HUES6 (cell line): Measurements from ENCODE around the gene CEP295NL.
A peak's percentile ranks its signal among the peaks of the same experiment; 100 is the strongest.

Experiments
- H3K27ac ChIP-seq: 2 replicates; pipeline ENCODE4 v1.7.0; 2013; ENCODE audit warnings: low read depth, mild to moderate bottlenecking, low read length, inconsistent platforms
- H3K27me3 ChIP-seq: 2 replicates; pipeline ENCODE4 v1.6.1; 2013; ENCODE audit warnings: low read length; ENCODE audit not compliant: control insufficient read depth, insufficient read depth
- H3K36me3 ChIP-seq: 2 replicates; pipeline ENCODE4 v1.6.1; 2013; ENCODE audit warnings: low read length; ENCODE audit not compliant: control insufficient read depth, insufficient read depth
- H3K4me1 ChIP-seq: 2 replicates; pipeline ENCODE4 v1.6.1; 2013; ENCODE audit warnings: low read length; ENCODE audit not compliant: control insufficient read depth, insufficient read depth
- H3K4me3 ChIP-seq: 2 replicates; pipeline ENCODE4 v1.5.1; 2013; ENCODE audit warnings: low read depth, low read length
- H3K9ac ChIP-seq: one replicate; pipeline ENCODE4 v1.6.1; 2013; ENCODE audit warnings: mild to moderate bottlenecking, low read length
- H3K9me3 ChIP-seq: 2 replicates; pipeline ENCODE4 v1.6.1; 2013; ENCODE audit warnings: low read depth, low read length; ENCODE audit not compliant: control insufficient read depth, insufficient read depth

CEP295NL gene

DNA sequence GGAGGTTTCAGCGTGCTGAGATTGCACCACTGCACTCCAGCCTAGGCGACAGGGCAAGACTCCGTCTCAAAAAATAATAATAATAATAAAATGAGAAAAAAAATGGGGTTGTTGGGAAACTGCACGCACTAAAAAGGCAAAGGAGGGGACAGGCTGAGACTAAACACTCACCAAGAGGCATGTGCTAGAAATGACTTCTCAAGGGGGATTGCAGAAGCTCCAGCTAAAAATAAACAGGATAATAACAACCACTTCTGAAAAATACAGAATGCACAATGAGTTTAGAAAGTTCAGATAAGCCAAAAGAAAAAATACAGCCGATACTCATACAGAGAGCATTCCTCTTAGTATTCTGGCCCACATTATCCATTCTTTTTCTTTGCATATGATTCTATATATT lies 37.3 kb upstream of the CEP295NL start:
- no peaks in the 10 kb centered on the region for H3K4me1 ChIP-seq
- H3K27ac ChIP-seq = no peak overlapping the region
- H3K36me3 ChIP-seq = no peaks in the 10 kb centered on the region
- H3K9me3 ChIP-seq = no peaks in the 10 kb centered on the region
- H3K4me3 ChIP-seq = no peak overlapping the region
- H3K27me3 ChIP-seq = no peaks in the 10 kb centered on the region
- H3K9ac ChIP-seq = no peak overlapping the region

DNA sequence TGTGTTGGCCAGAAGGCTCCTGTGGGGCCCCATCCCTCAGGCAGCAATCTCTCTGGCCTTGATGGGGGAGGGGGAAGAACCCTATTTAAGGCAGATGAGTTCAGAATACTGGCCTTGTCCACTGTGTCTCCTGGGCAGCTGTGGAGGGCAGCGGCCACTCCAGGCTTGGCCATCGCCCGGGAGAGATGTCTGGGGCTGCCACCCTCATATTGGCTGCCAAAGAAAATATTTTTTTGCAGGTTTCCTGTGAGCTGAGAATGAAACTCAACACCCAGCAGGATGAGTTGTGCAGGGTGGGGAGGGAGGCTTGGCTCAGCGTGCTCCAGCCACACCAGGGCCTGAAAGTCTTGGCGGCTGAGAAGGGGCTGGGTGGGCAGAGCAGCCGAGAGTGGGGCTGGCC lies 36.6 kb upstream of the CEP295NL start:
- H3K4me3 ChIP-seq = no peak overlapping the region

DNA sequence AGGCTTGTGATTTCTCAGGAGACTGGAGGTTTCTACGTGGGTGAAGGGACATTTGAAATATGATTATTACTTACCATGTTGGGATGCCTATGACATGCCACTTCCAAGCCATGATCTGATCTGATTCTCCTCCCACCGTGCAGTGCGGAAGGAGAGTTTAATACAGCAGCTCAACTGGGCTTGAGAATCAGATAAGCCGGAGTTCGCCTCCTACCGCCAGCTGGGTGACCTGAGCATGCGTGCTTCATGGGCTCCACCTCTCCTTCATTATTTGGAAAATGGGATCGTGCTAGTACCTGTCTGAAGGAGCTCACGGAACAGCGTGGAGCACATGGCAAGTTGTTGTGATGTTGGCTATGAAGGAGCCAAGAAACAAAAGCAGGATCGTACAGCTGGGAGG lies 34.6 kb upstream of the CEP295NL start:
- Histone ChIP-seq H3K27ac (no peak overlapping the region), H3K9me3 (no peaks in the 10 kb centered on the region), H3K9ac (no peak overlapping the region), H3K4me1 (peaks cover 15% of the 10 kb centered on the region), H3K27me3 (no peaks in the 10 kb centered on the region), H3K36me3 (no peaks in the 10 kb centered on the region), H3K4me3 (no peak overlapping the region)

More for the DNA sequence above, 36.6 kb upstream of the CEP295NL start:
- Histone ChIP-seq H3K4me1 (peaks cover under 1% of the 10 kb centered on the region), H3K9me3 (no peaks in the 10 kb centered on the region), H3K9ac (no peak overlapping the region), H3K27ac (no peak overlapping the region), H3K27me3 (no peaks in the 10 kb centered on the region), H3K36me3 (no peaks in the 10 kb centered on the region)

DNA sequence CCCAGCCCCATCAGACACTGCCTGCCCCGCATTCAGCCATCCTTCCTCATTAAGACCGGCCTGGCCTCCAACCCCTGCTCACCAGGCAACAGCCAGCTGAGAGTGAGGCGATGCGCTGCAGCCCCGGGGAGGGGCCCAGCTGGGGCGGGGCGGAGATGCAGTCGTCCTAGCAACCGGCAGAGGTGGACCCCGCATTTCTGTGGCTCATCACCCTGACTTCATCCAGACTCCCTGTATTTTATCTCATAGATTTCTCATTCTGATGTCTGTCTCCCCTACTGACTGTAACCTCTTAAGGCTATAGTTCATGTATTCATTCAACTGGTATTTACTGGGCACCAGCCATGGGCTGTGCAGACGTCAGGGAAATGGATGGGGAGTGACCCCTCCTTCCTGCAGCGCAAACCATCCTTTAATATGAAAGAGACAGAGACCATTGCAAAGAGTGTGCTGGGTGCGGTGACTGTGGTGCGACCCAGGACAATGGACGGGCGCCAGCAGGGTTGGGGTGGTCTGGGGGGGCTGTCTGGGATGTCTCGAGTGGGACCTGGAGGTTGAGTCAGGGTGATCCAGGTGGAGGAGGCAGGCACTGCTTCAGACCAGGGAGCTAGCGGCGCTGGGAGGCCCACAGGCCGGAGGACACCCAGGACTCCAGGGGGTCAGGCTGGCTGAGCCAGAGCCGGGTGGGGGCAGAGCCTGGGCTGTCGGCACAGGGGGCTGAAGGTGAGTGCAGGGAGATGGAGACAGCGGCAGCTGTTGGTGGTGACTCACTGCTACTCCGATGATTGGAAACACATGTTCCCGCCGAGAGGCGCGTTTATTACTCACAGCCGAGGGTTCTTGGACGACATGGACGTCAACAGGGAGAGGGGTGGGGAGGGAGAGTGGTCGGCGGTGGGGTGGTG lies 32.7 kb upstream of the CEP295NL start:
- Histone ChIP-seq H3K9me3 (no peaks in the 10 kb centered on the region), H3K36me3 (no peaks in the 10 kb centered on the region), H3K4me3 (no peak overlapping the region), H3K9ac (no peak overlapping the region), H3K27ac (no peak overlapping the region), H3K27me3 (no peaks in the 10 kb centered on the region), H3K4me1 (peaks cover 15% of the 10 kb centered on the region)

DNA sequence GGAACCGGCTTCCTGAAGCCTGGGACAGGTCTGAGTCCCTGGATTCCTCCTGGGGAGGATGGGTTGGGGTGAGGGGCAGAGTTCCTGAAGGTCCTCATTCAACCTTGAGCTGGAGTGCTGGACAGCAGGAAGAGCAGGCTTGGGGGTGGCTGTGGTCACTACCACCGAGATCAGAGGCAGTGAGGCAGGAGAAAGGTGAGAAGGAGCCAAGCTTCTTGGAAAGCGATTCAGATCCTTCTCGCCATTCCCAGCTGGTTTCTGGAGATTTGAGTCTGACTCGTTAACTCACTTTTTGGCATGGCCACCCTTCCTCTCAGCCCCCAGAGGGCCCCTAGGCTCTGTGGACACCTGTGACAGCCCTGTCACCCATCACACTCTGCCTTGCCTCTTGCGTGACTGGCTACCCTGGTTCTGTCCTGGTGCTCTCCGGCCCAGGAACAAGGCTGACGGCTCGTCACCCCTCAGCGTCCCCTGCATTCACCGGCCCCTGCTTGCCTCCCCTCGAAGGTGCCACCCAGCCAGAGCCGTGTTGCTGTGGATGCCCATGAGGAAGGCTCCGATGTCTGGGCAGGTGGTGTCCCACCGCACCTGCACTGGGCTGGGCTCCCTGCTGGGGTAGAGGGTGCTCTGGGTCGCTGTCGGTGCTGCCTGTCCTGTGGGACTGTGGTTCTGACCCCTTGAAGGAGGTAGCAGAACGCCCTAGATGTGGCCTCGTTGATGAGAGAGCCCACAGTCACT lies 31.8 kb upstream of the CEP295NL start:
- H3K4me1 ChIP-seq = peaks cover 15% of the 10 kb centered on the region
- no peak overlapping the region for H3K27ac ChIP-seq
- no peak overlapping the region for H3K4me3 ChIP-seq
- H3K27me3 ChIP-seq = no peaks in the 10 kb centered on the region
- H3K9ac ChIP-seq = no peak overlapping the region
- no peaks in the 10 kb centered on the region for H3K9me3 ChIP-seq
- no peaks in the 10 kb centered on the region for H3K36me3 ChIP-seq

DNA sequence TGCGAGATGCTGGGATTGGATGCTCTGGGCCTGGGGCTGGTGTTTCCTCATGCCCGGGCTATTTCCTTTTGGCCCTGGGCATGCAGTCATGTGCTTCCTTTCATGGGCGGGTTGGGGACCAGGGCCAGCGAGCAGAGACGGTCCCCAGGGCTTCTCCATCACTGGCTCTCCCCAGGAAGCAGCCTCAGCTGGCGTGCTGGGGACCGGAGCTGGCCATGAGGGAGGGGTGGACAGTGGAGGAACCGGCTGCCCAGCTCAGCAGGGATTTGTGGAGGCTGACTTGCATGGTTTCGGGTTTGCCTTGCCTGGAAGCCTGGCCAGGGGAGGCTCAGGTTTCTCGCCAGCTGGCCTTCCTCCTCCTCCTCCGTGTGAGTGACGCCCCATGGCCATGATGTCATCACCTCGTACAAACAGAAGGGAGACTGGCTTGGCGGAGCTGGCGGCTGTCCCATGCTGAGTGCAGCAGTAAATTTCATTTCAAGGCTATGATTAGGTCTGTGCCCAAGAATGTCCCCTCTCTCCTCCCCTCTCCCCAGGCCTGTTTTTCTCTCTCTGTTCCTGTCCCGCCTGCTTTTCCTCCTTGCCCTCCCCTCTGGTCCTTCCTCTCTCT lies 31.1 kb upstream of the CEP295NL start:
- no peak overlapping the region for H3K27ac ChIP-seq

DNA sequence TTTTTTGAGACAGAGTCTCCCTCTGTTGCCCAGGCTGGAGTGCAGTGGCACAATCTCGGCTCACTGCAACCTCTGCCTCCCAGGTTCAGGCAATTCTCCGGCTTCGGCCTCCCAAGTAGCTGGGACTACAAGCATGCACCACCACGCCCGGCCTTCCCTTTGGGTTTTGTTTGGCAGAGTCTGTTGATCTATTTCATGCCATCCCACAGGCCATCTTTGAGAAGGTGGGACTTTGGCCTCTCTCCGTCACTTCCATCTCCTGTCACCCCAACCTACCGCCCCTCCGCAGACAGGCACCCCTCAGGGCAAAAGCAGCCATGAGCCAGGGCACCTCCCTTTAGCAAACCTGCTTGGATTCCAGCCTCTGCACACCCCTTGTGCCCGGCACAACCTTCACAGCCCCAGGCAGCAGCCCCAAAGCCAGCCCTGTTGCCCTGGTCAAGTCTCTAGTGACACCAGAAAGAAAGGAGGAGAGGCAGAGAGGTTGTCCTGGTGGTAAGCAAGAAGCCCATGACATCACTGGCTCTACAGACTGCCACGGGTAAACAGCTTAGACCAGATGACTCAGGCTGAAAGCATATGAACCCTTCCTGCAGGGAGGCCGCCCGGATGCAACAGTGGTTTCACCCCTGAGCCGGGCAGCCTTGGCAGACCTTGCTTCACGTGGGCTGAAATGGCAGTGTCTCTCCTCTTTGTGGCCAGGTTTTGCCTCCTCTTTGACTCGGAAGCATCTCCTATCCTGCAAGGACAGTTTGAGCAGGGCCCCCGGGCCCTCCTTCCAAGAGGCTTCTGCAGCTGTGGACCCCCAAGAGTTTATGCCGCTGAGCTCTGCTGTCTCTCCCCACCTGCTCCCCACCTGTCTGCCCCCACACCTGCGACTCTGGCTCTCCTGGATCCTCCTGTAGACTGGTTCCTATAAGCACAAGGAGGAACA lies 30.3 kb upstream of the CEP295NL start:
- Histone ChIP-seq H3K36me3 (no peaks in the 10 kb centered on the region), H3K27me3 (no peaks in the 10 kb centered on the region), H3K4me1 (peaks cover 15% of the 10 kb centered on the region), H3K9ac (no peak overlapping the region), H3K4me3 (no peak overlapping the region), H3K9me3 (no peaks in the 10 kb centered on the region), H3K27ac (no peak overlapping the region)

More for the DNA sequence above, 31.1 kb upstream of the CEP295NL start:
- Histone ChIP-seq H3K4me1 (peaks cover 15% of the 10 kb centered on the region), H3K27me3 (no peaks in the 10 kb centered on the region), H3K9me3 (no peaks in the 10 kb centered on the region), H3K36me3 (no peaks in the 10 kb centered on the region), H3K4me3 (no peak overlapping the region), H3K9ac (no peak overlapping the region)

DNA sequence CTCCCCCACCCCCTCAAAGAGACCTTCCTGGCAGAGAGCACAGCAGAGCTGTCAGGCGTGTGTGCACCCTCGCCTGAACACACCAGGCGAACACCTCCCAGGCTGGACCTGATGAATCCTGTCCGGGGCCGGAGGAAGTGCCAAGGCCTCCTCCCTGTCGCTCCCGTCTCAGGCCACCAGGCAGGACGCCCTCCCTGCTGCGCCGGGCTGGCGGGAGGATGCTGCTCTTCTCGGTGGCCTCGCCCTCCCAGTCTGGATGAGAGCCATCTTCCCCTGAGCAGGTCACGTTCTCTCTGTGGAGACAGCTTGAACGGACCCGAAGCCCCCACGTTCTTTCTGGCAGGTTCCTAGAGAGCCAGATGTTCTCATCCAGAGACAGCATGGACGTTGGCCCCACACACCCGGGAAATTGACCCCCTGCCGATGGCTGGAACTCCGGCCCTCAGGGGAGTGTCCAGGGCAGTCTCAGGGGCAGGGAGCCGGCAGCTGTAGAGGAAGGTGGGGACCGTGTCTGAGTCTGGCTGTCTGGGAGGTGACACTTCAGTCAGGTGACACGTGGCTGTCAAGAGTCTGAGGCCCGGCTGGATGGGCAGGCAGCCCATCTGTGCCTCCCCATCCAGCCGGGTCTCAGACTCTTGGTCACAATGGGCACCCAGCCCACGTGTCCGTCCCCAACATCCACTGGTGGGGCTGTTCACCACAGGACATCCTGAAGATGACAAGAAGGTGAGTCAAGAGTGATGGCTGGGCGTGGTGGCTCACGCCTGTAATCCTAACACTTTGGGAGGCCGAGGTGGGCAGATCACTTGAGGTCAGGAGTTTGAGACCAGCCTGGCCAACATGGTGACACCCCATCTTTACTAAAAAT lies 27.1 kb upstream of the CEP295NL start:
- H3K36me3 ChIP-seq = no peaks in the 10 kb centered on the region
- H3K9me3 ChIP-seq = no peaks in the 10 kb centered on the region
- no peak overlapping the region for H3K9ac ChIP-seq
- H3K27me3 ChIP-seq = no peaks in the 10 kb centered on the region
- no peak overlapping the region for H3K27ac ChIP-seq
- H3K4me3 ChIP-seq = no peak overlapping the region
- H3K4me1 ChIP-seq = peaks cover 23% of the 10 kb centered on the region

DNA sequence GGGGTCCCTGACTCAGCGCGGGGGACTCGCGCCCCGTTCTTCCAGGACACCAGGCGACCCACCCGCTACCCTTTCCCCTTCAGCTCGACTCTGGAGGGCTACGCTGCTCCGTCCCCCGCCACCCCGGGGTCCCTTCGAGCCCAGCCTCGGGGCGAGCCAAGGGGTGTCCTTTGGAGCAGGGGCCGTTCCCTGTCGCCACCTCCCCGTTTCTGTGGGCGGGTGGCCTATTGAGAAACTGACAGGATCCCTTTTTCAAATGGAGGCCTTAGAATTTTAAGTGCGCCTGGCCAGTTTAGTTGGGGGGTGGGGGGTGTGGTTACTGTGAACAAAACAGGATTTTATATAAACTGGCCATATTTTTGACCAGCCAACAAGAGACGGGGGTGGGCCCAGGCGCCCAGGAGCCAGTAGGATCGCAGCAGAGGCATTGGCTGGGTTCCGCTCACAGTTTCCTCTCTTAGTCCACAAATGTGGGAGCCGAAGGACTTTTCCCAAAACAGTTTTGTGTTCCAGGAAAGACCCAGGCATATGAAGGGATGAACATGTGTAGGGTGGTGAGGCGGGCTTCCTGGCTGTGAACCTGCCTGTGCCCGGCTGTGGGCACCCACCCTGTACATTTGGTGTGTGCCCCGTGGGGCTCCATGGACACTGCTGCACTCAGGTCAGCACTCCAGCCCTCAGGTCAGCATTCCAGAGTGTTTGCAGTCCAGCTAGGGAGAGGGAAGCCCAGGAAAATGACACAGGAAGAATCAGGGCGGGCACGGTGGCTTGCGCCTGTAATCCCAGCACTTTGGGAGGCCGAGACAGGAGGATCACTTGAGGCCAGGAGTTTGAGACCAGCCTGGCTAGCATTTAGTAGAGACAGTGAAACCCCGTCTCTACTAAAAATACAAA lies 22.9 kb upstream of the CEP295NL start:
- Histone ChIP-seq H3K27me3 (no peaks in the 10 kb centered on the region), H3K4me1 (peaks cover 20% of the 10 kb centered on the region), H3K9me3 (no peaks in the 10 kb centered on the region), H3K27ac (no peak overlapping the region), H3K36me3 (no peaks in the 10 kb centered on the region), H3K9ac (peak overlapping the region; percentile 54), H3K4me3 (peak overlapping the region; percentile 71)
